GM21576 (cell line): ENCODE data around the gene GSTCD.
A peak's percentile ranks its signal among the peaks of the same experiment; 100 is the strongest.
"Not testable (repeated sequence)": the region's sequence is repeated elsewhere in the genome, so short reads cannot be mapped to it uniquely, and the experiment has no call there.

Experiments used
- ATAC-seq: cut with Tn5 transposase; IDR thresholded peaks from one replicate; pipeline ENCODE4 v1.9.1; 2021; ENCODE audit warnings: mild to moderate bottlenecking, moderate library complexity; ENCODE audit not compliant: unreplicated experiment

Gene GSTCD

GRCh38 chr4:105714071-105714521, 5.5 kb downstream of the GSTCD start:
- ATAC-seq: peak; percentile 70

GRCh38 chr4:105714932-105715331, 6.3 kb downstream of the GSTCD start:
- ATAC-seq: no peak

- ATAC-seq: no peak
Measured at GRCh38 chr4:105715692-105716278, 7.2 kb downstream of the GSTCD start.

- no peak for ATAC-seq
Measured at GRCh38 chr4:105719204-105719603, 10.6 kb downstream of the GSTCD start.

- ATAC-seq: no peak
Measured at GRCh38 chr4:105725623-105726022, 17.0 kb downstream of the GSTCD start.

GRCh38 chr4:105729895-105730294, 21.3 kb downstream of the GSTCD start:
- not testable (repeated sequence) for ATAC-seq

- not testable (repeated sequence) for ATAC-seq
Measured at GRCh38 chr4:105735217-105735616, 26.6 kb downstream of the GSTCD start.

- ATAC-seq: no peak
Measured at GRCh38 chr4:105741548-105741947, 33.0 kb downstream of the GSTCD start.

GRCh38 chr4:105748222-105748621, 39.6 kb downstream of the GSTCD start:
- ATAC-seq: no peak

GRCh38 chr4:105751718-105752299, 43.2 kb downstream of the GSTCD start:
- ATAC-seq: no peak

- no peak for ATAC-seq
Measured at GRCh38 chr4:105753361-105753760, 44.8 kb downstream of the GSTCD start.

- no peak for ATAC-seq
Measured at GRCh38 chr4:105755375-105755774, 46.8 kb downstream of the GSTCD start.

GRCh38 chr4:105758958-105759357, 50.4 kb downstream of the GSTCD start:
- peak; percentile 60 for ATAC-seq

- no peak for ATAC-seq
Measured at GRCh38 chr4:105765690-105766407, 57.3 kb downstream of the GSTCD start.

- ATAC-seq: no peak
Measured at GRCh38 chr4:105767579-105767978, 59.0 kb downstream of the GSTCD start.

- not testable (repeated sequence) for ATAC-seq
Measured at GRCh38 chr4:105770524-105770923, 61.9 kb downstream of the GSTCD start.

GRCh38 chr4:105772065-105772464, 63.5 kb downstream of the GSTCD start:
- not testable (repeated sequence) for ATAC-seq

- ATAC-seq: not testable (repeated sequence)
Measured at GRCh38 chr4:105775760-105776415, 67.3 kb downstream of the GSTCD start.

- no peak for ATAC-seq
Measured at GRCh38 chr4:105780176-105780575, 71.6 kb downstream of the GSTCD start.

GRCh38 chr4:105784761-105785160, 76.2 kb downstream of the GSTCD start:
- no peak for ATAC-seq

- no peak for ATAC-seq
Measured at GRCh38 chr4:105785792-105786191, 77.2 kb downstream of the GSTCD start.

GRCh38 chr4:105786748-105787147, 78.2 kb downstream of the GSTCD start:
- no peak for ATAC-seq
